Ovary (tissue), 9 donors: ENCODE measurements around the gene GLB1L3. TPM values are rescaled to one million over a fixed set of nuclear protein-coding genes. Genes with fewer than 3 reads are reported as not detected.

Source experiments
- DNase-seq, 5 donors: peaks; one replicate each; pipeline ENCODE4 v3.0.0-alpha.2; 2019 to 2020
- H3K27ac ChIP-seq, 2 donors: fragments of 200-600 bp; one replicate each; pipeline versions ENCODE4 v1.5.1 to v1.8.0; 2019 to 2022
- H3K27me3 ChIP-seq: fragments of 200-600 bp; one replicate; pipeline ENCODE4 v1.8.0; 2022
- H3K36me3 ChIP-seq: fragments of 200-600 bp; sonication (generic); one replicate; pipeline ENCODE4 v1.5.1; 2019
- H3K4me1 ChIP-seq: one replicate; pipeline ENCODE4 v1.8.1; 2013; ENCODE audit warnings: mild to moderate bottlenecking, moderate library complexity; ENCODE audit not compliant: insufficient read depth
- H3K4me3 ChIP-seq: fragments of 200-600 bp; sonication (generic); one replicate; pipeline ENCODE4 v1.5.1; 2017
- H3K9me3 ChIP-seq, 2 donors: fragments of 200-600 bp in 1 of 2; sonication (generic) in 1 of 2; one replicate each; pipeline versions ENCODE4 v1.5.1 to v1.8.1; 2013 to 2019; ENCODE audit warnings: mild to moderate bottlenecking in 1 of 2, moderate library complexity in 1 of 2
- EP300 ChIP-seq: sonication (generic); formaldehyde crosslinking; IDR thresholded peaks from one replicate; pipeline ENCODE4 v1.6.1; 2017; ENCODE audit warnings: antibody characterized with exemption
- POLR2A ChIP-seq: fragments of 450-650 bp; IDR thresholded peaks from one replicate; pipeline ENCODE4 v1.6.1; 2017; ENCODE audit warnings: antibody characterized with exemption, mild to moderate bottlenecking, moderate library complexity
- WGBS, 3 donors: extraction: QIAGEN DNeasy Blood & Tissue Kit in 1 of 3; methylation state at CpG; one replicate each; pipeline versions ENCODE4 v1.1.5 to v1.1.7; 2013 to 2017; 5-methylcytosine and 5-hydroxymethylcytosine counted together
- intact Hi-C, 4 donors: fragments of 100-400 bp; cut with DNase I; formaldehyde crosslinking; loops; one replicate each; pipeline versions ENCODE4 v1.11.0 to v1.15.1; 2022 to 2023
- polyA plus RNA-seq, 2 donors: library from polyadenylated mRNA; stranded (reverse); fragments of 200-250 nt in 1 of 2; fragments of 350-450 nt in 1 of 2; fragmentation: Illumina TruSeq in 1 of 2; extraction: RNeasy Lipid Tissue Mini Kit (QIAGEN cat#74804) in 1 of 2; gene quantifications; one replicate each; pipeline ENCODE4 v1.2.3, GENCODE V29; 2013 to 2014
- total RNA-seq, 7 donors: library from RNA; depleted of rRNA in 2 of 7; stranded (reverse); fragments of >200 nt in 2 of 7; fragmentation: NEBNext Ultra II Directional in 3 of 7; extraction: Animal tissue kit (Norgen Biotek cat#: 25700) in 3 of 7; gene quantifications; one replicate each; pipeline versions ENCODE4 v1.1.0 to v1.2.4, GENCODE V29; 2016 to 2023
- TF ChIP-seq, protein P1 (sequence below), 3 donors: fragments of 450-650 bp in 2 of 3; fragments of 200-600 bp in 1 of 3; IDR thresholded peaks; one replicate each; pipeline versions ENCODE4 v1.5.1 to v1.8.0; 2016 to 2022; ENCODE audit warnings: antibody characterized with exemption in 3 of 3, mild to moderate bottlenecking in 1 of 3
- donor health status: DM: no; HTN: no; CAD: no; lungs with moderate emphysema.
- donor health status: DM: no; HTN: no; CAD: no.
- donor health status: Bipolar disorder and iron deficiency.
- donor health status: DM: yes; HTN: yes; CAD: no.
- donor health status: DM: no; HTN: no; CAD: no.
- donor health status: DM: yes; HTN: yes; CAD: no.

GLB1L3 gene
- total and polyA plus RNA-seq, 9 donors = 0.07 to 0.20 (median 0.12) TPM; not detected in 4

- DNase-seq = no peak
- WGBS, 3 donors = 23 to 40% (median 35%) methylated on average over 3 of the region's 3 CpGs
Measured at GRCh38 chr11:134235399-134235798, 40.8 kb upstream of the GLB1L3 start.

GRCh38 chr11:134236834-134237556 lies 39.2 kb upstream of the GLB1L3 start:
- peaks cover 4% of the 10 kb centered on the region for H3K4me1 ChIP-seq
- no peaks in the 10 kb centered on the region for H3K9me3 ChIP-seq
- no peaks in the 10 kb centered on the region for H3K27me3 ChIP-seq
- 94 to 95% (median 94%) methylated on average over 7 of the region's 7 CpGs for WGBS, 3 donors
- H3K36me3 ChIP-seq = no peaks in the 10 kb centered on the region
- intact Hi-C loops = no loop called here
- no peak overlapping the region for H3K4me3 ChIP-seq
- no peak for DNase-seq
- H3K27ac ChIP-seq = no peak overlapping the region
- TF ChIP-seq EP300 (no peak), POLR2A (no peak)
- TF ChIP-seq, protein P1, sequence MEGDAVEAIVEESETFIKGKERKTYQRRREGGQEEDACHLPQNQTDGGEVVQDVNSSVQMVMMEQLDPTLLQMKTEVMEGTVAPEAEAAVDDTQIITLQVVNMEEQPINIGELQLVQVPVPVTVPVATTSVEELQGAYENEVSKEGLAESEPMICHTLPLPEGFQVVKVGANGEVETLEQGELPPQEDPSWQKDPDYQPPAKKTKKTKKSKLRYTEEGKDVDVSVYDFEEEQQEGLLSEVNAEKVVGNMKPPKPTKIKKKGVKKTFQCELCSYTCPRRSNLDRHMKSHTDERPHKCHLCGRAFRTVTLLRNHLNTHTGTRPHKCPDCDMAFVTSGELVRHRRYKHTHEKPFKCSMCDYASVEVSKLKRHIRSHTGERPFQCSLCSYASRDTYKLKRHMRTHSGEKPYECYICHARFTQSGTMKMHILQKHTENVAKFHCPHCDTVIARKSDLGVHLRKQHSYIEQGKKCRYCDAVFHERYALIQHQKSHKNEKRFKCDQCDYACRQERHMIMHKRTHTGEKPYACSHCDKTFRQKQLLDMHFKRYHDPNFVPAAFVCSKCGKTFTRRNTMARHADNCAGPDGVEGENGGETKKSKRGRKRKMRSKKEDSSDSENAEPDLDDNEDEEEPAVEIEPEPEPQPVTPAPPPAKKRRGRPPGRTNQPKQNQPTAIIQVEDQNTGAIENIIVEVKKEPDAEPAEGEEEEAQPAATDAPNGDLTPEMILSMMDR (IDR thresholded peaks at IDR 0.05) = no peak

More at GRCh38 chr11:134235399-134235798, 40.8 kb upstream of the GLB1L3 start:
- no peak overlapping the region for H3K4me3 ChIP-seq
- no peak overlapping the region for H3K27ac ChIP-seq
- TF ChIP-seq EP300 (no peak), POLR2A (no peak)
- TF ChIP-seq, protein P1 (IDR thresholded peaks at IDR 0.05) = no peak
- peaks cover 12% of the 10 kb centered on the region for H3K4me1 ChIP-seq
- intact Hi-C loops = no loop called here
- no peaks in the 10 kb centered on the region for H3K36me3 ChIP-seq
- H3K27me3 ChIP-seq = no peaks in the 10 kb centered on the region
- no peaks in the 10 kb centered on the region for H3K9me3 ChIP-seq

- H3K36me3 ChIP-seq = no peaks in the 10 kb centered on the region
- peaks cover 1% of the 10 kb centered on the region for H3K4me1 ChIP-seq
- intact Hi-C loops = no loop called here
Measured at GRCh38 chr11:134237557-134237922, 38.6 kb upstream of the GLB1L3 start.

GRCh38 chr11:134238956-134239355 lies 37.2 kb upstream of the GLB1L3 start:
- no peak for DNase-seq
- H3K27me3 ChIP-seq = no peaks in the 10 kb centered on the region
- H3K9me3 ChIP-seq = no peaks in the 10 kb centered on the region
- 93 to 97% (median 95%) methylated on average over 5 of the region's 5 CpGs for WGBS, 3 donors
- no peaks in the 10 kb centered on the region for H3K36me3 ChIP-seq
- peaks cover 1% of the 10 kb centered on the region for H3K4me1 ChIP-seq
- intact Hi-C loops = no loop called here
- no peak overlapping the region for H3K27ac ChIP-seq
- H3K4me3 ChIP-seq = no peak overlapping the region
- TF ChIP-seq EP300 = no peak
- TF ChIP-seq POLR2A = no peak
- TF ChIP-seq, protein P1 (IDR thresholded peaks at IDR 0.05) = no peak

More at GRCh38 chr11:134237557-134237922, 38.6 kb upstream of the GLB1L3 start:
- Histone ChIP-seq H3K4me3 (no peak overlapping the region), H3K9me3 (no peaks in the 10 kb centered on the region), H3K27me3 (no peaks in the 10 kb centered on the region), H3K27ac (no peak overlapping the region)
- TF ChIP-seq, protein P1 (IDR thresholded peaks at IDR 0.05) = no peak
- TF ChIP-seq POLR2A = no peak
- no peak for TF ChIP-seq EP300
- no peak for DNase-seq
- 86 to 89% (median 87%) methylated on average over 11 of the region's 11 CpGs for WGBS, 3 donors
